HFFc6 (cell line): ENCODE results near the gene POF1B. TPM values are rescaled to one million over a fixed set of nuclear protein-coding genes. Genes with fewer than 3 reads are reported as not detected.
"Not testable (repeated sequence)": the region's sequence is repeated elsewhere in the genome, so short reads cannot be mapped to it uniquely, and the experiment has no call there.

Experiments used
- DNase-seq: peaks from one replicate; pipeline ENCODE4 v3.0.0-alpha.2; 2018
- H3K27ac Mint-ChIP-seq: 2 replicates; pipeline ENCODE4 v1.8.0; 2020; ENCODE audit warnings: mild to moderate bottlenecking, mixed read lengths
- H3K27me3 Mint-ChIP-seq: 2 replicates; pipeline ENCODE4 v1.8.0; 2021; ENCODE audit warnings: mild to moderate bottlenecking, moderate library complexity, mixed read lengths; ENCODE audit not compliant: insufficient read depth
- H3K36me3 Mint-ChIP-seq: 2 replicates; pipeline ENCODE4 v1.8.0; 2021; ENCODE audit warnings: low read depth, mixed read lengths
- H3K4me1 Mint-ChIP-seq: 2 replicates; pipeline ENCODE4 v1.8.0; 2020; ENCODE audit warnings: low read depth, mixed read lengths
- H3K4me3 Mint-ChIP-seq: 2 replicates; pipeline ENCODE4 v1.8.0; 2020; ENCODE audit warnings: mild to moderate bottlenecking, moderate library complexity, mixed read lengths
- H3K9me3 Mint-ChIP-seq: 2 replicates; pipeline ENCODE4 v1.8.0; 2020; ENCODE audit warnings: mild to moderate bottlenecking, mixed read lengths
- total RNA-seq, 6 experiments: library from RNA; stranded (reverse); fragmentation: NEBNext Ultra II Directional; extraction: Animal tissue kit (Norgen Biotek cat#: 25700); gene quantifications; 2 replicates in 1 of 6; 3 replicates in 5 of 6; pipeline ENCODE4 v1.2.3, GENCODE V29; 2021
- TF ChIP-seq, protein P1 (sequence below): fragments of 200-600 bp; sonication (generic); IDR thresholded peaks from 2 replicates; pipeline ENCODE4 v1.5.0; 2021; ENCODE audit warnings: antibody characterized with exemption, mild to moderate bottlenecking

Gene POF1B
- total RNA-seq, 6 experiments from 2014 or later = not detected

GRCh38 chrX:85288992-85289723 lies 90.3 kb downstream of the POF1B start:
- TF ChIP-seq, protein P1, sequence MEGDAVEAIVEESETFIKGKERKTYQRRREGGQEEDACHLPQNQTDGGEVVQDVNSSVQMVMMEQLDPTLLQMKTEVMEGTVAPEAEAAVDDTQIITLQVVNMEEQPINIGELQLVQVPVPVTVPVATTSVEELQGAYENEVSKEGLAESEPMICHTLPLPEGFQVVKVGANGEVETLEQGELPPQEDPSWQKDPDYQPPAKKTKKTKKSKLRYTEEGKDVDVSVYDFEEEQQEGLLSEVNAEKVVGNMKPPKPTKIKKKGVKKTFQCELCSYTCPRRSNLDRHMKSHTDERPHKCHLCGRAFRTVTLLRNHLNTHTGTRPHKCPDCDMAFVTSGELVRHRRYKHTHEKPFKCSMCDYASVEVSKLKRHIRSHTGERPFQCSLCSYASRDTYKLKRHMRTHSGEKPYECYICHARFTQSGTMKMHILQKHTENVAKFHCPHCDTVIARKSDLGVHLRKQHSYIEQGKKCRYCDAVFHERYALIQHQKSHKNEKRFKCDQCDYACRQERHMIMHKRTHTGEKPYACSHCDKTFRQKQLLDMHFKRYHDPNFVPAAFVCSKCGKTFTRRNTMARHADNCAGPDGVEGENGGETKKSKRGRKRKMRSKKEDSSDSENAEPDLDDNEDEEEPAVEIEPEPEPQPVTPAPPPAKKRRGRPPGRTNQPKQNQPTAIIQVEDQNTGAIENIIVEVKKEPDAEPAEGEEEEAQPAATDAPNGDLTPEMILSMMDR = peak; percentile 8; the same call in 1 of the 2 replicates
- Mint-ChIP-seq H3K9me3 (peaks cover 18% of the 10 kb centered on the region), H3K36me3 (no peaks in the 10 kb centered on the region), H3K27me3 (no peaks in the 10 kb centered on the region), H3K4me3 (no peak overlapping the region), H3K27ac (no peak overlapping the region), H3K4me1 (no peaks in the 10 kb centered on the region)
- no peak for DNase-seq

DNA sequence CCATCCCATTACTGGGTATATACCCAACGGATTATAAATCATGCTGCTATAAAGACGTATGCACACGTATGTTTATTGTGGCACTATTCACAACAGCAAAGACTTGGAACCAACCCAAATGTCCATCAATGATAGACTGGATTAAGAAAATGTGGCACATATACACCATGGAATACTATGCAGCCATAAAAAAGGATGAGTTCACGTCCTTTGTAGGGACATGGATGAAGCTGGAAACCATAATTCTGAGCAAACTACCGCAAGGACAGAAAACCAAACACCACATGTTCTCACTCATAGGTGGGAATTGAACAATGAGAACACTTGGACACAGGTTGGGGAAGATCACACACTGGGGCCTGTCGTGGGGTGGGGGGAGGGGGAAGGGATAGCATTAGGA lies 94.2 kb downstream of the POF1B start:
- not testable (repeated sequence) for H3K4me1 Mint-ChIP-seq, DNase-seq, H3K4me3 Mint-ChIP-seq, H3K27me3 Mint-ChIP-seq, H3K36me3 Mint-ChIP-seq, H3K27ac Mint-ChIP-seq
- H3K9me3 Mint-ChIP-seq = peaks cover 13% of the 10 kb centered on the region; the same call in 1 of the 2 replicates

DNA sequence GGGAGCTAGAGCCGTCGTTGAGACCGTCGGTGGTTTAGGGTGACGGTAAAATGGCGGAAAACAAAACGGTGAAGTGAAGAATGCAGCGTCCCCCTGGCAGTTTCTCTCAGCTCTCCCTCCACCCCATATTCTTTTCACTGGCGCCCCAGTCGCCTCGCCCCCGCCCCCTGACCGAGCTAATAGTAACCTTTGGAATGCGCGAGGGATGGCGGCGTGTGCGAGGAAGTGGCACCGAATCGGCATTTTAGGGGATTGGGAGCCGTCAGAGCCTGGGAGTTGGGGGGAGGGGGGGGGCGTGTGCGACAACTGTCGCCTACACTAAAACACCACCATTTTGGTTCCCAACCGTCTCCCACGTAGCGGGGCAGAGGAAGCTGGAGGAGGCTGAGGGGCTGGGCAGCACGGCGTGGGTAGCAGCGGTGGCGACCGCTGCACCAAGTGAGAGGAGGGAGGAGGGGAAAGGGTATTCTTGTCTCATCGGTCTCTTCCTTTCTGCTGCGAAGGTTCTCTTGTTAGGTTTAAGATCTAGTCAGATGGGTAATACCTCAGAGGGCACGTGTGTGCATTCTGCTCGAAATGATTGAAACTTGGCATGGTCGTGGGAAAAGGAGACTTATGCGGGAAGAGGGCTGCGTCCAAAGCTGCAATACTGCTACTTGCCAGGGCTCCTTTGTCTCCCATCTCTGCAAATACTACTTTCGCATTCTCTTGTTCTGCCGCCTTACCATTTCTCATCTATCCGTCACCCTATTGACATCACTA lies 134.8 kb downstream of the POF1B start:
- Mint-ChIP-seq H3K27me3 (peaks cover 4% of the 10 kb centered on the region; the same call in 1 of the 2 replicates), H3K36me3 (no peaks in the 10 kb centered on the region), H3K4me3 (peak overlapping the region; percentile 67), H3K4me1 (peaks cover 6% of the 10 kb centered on the region), H3K27ac (no peak overlapping the region), H3K9me3 (no peaks in the 10 kb centered on the region)
- TF ChIP-seq, protein P1 = no peak
- no peak for DNase-seq

- Mint-ChIP-seq H3K27ac (no peak within 1 kb of the TSS), H3K4me1 (peaks cover 6% of the 10 kb centered on the region), H3K36me3 (no peaks in the 10 kb centered on the region), H3K4me3 (peak within 1 kb of the TSS; percentile 67), H3K9me3 (no peaks in the 10 kb centered on the region), H3K27me3 (peaks cover 4% of the 10 kb centered on the region; the same call in 1 of the 2 replicates)
- TF ChIP-seq, protein P1 = no peak
- DNase-seq = no peak
Observed at GRCh38 chrX:85243761-85244449, 135.6 kb downstream of the POF1B start, which contains the start of the genes SATL1 and ZNF711. TSS of gene SATL1 (minus strand) at chrX:85243779. CDS start at chrX:85108968, 134,811 bp downstream. TSS of gene ZNF711 (plus strand) at chrX:85243991. CDS start at chrX:85247573, 3,582 bp downstream.

DNA sequence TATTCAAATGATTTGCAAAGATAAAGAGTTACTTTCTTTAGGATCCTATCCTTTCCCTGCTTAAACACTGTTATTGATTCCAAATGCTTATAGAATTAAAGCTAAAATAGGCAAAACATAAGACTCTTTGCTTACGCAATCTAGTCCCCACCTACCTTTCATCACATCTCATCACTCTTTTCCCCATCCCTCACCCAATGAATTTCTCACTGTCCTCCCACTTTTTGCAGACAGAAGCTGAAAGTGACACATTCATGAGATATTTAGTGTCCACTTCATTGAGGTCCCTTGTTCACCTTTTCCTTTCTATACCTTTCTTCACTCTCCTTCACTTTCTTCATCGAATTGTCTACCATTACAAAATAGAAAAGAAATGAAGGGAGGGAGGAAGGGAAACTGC lies 136.3 kb downstream of the POF1B start:
- H3K4me3 Mint-ChIP-seq = peak overlapping the region; percentile 39; the same call in 1 of the 2 replicates
- no peak overlapping the region for H3K27ac Mint-ChIP-seq
- H3K4me1 Mint-ChIP-seq = peaks cover 6% of the 10 kb centered on the region
- no peaks in the 10 kb centered on the region for H3K9me3 Mint-ChIP-seq
- no peaks in the 10 kb centered on the region for H3K36me3 Mint-ChIP-seq
- peaks cover 4% of the 10 kb centered on the region; the same call in 1 of the 2 replicates for H3K27me3 Mint-ChIP-seq
- TF ChIP-seq, protein P1 = no peak
- DNase-seq = no peak

Other genes with a start within 250 kb of the POF1B start
- not detected for gene SATL1, start 135.9 kb downstream of the POF1B start, total RNA-seq
- gene ZNF711, start 135.7 kb downstream of the POF1B start, total RNA-seq = under 1 TPM in 1 of 6 experiments, not detected in 5; 0.02 TPM